Activated T-helper 2 cell treated with anti-CD3 and anti-CD28 coated beads, Interferon-gamma antibody, Interleukin-2, Interleukin-4, amounts not matched to agents 10 μg/mL and 5 μg/mL and 100 μg/mL, durations not matched to agents 14 hours and 24 hours and 36 hours (primary cell): Measurements from ENCODE around the gene HAGH. TPM values are rescaled to one million over a fixed set of nuclear protein-coding genes. Genes with fewer than 3 reads are reported as not detected.
"Not testable (repeated sequence)": the region's sequence is repeated elsewhere in the genome, so short reads cannot be mapped to it uniquely, and the experiment has no call there.

Source experiments
- DNase-seq: peaks from one replicate; pipeline ENCODE4 v3.0.0; 2021; ENCODE audit warnings: low spot score
- H3K27ac Mint-ChIP-seq: one replicate; pipeline ENCODE4 v1.8.0; 2021; ENCODE audit warnings: mixed read lengths
- H3K27me3 Mint-ChIP-seq: one replicate; pipeline ENCODE4 v1.8.0; 2021; ENCODE audit warnings: low read depth, mixed read lengths
- H3K36me3 Mint-ChIP-seq: one replicate; pipeline ENCODE4 v1.8.0; 2021; ENCODE audit warnings: low read depth, mixed read lengths
- H3K4me1 Mint-ChIP-seq: one replicate; pipeline ENCODE4 v1.8.0; 2021; ENCODE audit warnings: low read depth, mixed read lengths
- H3K4me3 Mint-ChIP-seq: one replicate; pipeline ENCODE4 v1.8.0; 2021; ENCODE audit warnings: low read depth, mild to moderate bottlenecking, moderate library complexity, mixed read lengths
- H3K9me3 Mint-ChIP-seq: one replicate; pipeline ENCODE4 v1.8.0; 2021; ENCODE audit warnings: mixed read lengths
- intact Hi-C: fragments of 100-400 bp; cut with micrococcal nuclease; formaldehyde crosslinking; loops from one replicate; pipeline ENCODE4 v1.15.1; 2023
- total RNA-seq: library from RNA; stranded (reverse); gene quantifications from 2 replicates; pipeline ENCODE4 v1.2.3, GENCODE V29; 2022

Gene HAGH
- total RNA-seq, 1 donor from 2014 or later = 67.6 TPM

- DNase-seq = no peak
- Mint-ChIP-seq H3K4me1 (peaks cover 2% of the 10 kb centered on the region), H3K27me3 (no peaks in the 10 kb centered on the region), H3K36me3 (peaks cover 18% of the 10 kb centered on the region), H3K4me3 (no peak overlapping the region), H3K27ac (no peak overlapping the region), H3K9me3 (no peaks in the 10 kb centered on the region)
- intact Hi-C loops = no loop called here
These were observed 11.2 kb downstream of the HAGH start for GRCh38 chr16:1815461-1815860.

GRCh38 chr16:1812732-1813163 is 13.9 kb downstream of the HAGH start:
- Mint-ChIP-seq H3K27ac (no peak overlapping the region), H3K4me3 (no peak overlapping the region)
- intact Hi-C loops = no loop called here

GRCh38 chr16:1810536-1810935 is 16.1 kb downstream of the HAGH start:
- Mint-ChIP-seq H3K27me3 (no peaks in the 10 kb centered on the region), H3K27ac (no peak overlapping the region), H3K36me3 (peaks cover 38% of the 10 kb centered on the region), H3K4me1 (peaks cover 2% of the 10 kb centered on the region), H3K4me3 (no peak overlapping the region), H3K9me3 (no peaks in the 10 kb centered on the region)
- intact Hi-C loops = no loop called here
- DNase-seq = no peak

More at GRCh38 chr16:1812732-1813163, 13.9 kb downstream of the HAGH start:
- Mint-ChIP-seq H3K4me1 (peaks cover 2% of the 10 kb centered on the region), H3K9me3 (no peaks in the 10 kb centered on the region), H3K27me3 (no peaks in the 10 kb centered on the region), H3K36me3 (peaks cover 25% of the 10 kb centered on the region)
- peak; percentile 30 for DNase-seq

- Mint-ChIP-seq H3K4me1 (peaks cover 2% of the 10 kb centered on the region), H3K36me3 (peaks cover 35% of the 10 kb centered on the region), H3K4me3 (no peak overlapping the region), H3K27ac (no peak overlapping the region), H3K27me3 (no peaks in the 10 kb centered on the region), H3K9me3 (no peaks in the 10 kb centered on the region)
- intact Hi-C loops = no loop called here
- no peak for DNase-seq
These were observed 16.5 kb downstream of the HAGH start for GRCh38 chr16:1810106-1810505.

- intact Hi-C loops = no loop called here
- H3K9me3 Mint-ChIP-seq = no peaks in the 10 kb centered on the region
- no peak overlapping the region for H3K27ac Mint-ChIP-seq
- H3K4me1 Mint-ChIP-seq = peaks cover 2% of the 10 kb centered on the region
- no peak for DNase-seq
- no peaks in the 10 kb centered on the region for H3K27me3 Mint-ChIP-seq
- peaks cover 31% of the 10 kb centered on the region for H3K36me3 Mint-ChIP-seq
- H3K4me3 Mint-ChIP-seq = no peak overlapping the region
These were observed 17.3 kb downstream of the HAGH start for GRCh38 chr16:1809281-1809801.

- no peak overlapping the region for H3K4me3 Mint-ChIP-seq
- DNase-seq = no peak
- peaks cover 29% of the 10 kb centered on the region for H3K36me3 Mint-ChIP-seq
- intact Hi-C loops = no loop called here
- H3K27me3 Mint-ChIP-seq = no peaks in the 10 kb centered on the region
- H3K4me1 Mint-ChIP-seq = peaks cover 2% of the 10 kb centered on the region
- H3K9me3 Mint-ChIP-seq = no peaks in the 10 kb centered on the region
- H3K27ac Mint-ChIP-seq = no peak overlapping the region
These were observed 17.9 kb downstream of the HAGH start for GRCh38 chr16:1808691-1809090.

- Mint-ChIP-seq H3K4me3 (no peak overlapping the region), H3K27me3 (no peaks in the 10 kb centered on the region), H3K27ac (no peak overlapping the region), H3K36me3 (peaks cover 23% of the 10 kb centered on the region), H3K9me3 (no peaks in the 10 kb centered on the region), H3K4me1 (no peaks in the 10 kb centered on the region)
- intact Hi-C loops = no loop called here
- no peak for DNase-seq
These were observed 19.0 kb downstream of the HAGH start for GRCh38 chr16:1807626-1808025.

- H3K27me3 Mint-ChIP-seq = no peaks in the 10 kb centered on the region
- no peak for DNase-seq
- peaks cover 22% of the 10 kb centered on the region for H3K9me3 Mint-ChIP-seq
- no peak overlapping the region for H3K4me3 Mint-ChIP-seq
- no peaks in the 10 kb centered on the region for H3K4me1 Mint-ChIP-seq
- no peak overlapping the region for H3K27ac Mint-ChIP-seq
- H3K36me3 Mint-ChIP-seq = peaks cover 8% of the 10 kb centered on the region
- intact Hi-C loops = no loop called here
These were observed 25.9 kb downstream of the HAGH start for GRCh38 chr16:1800701-1801100.

GRCh38 chr16:1799263-1799662 is 27.4 kb downstream of the HAGH start:
- DNase-seq, H3K4me3 Mint-ChIP-seq, H3K27me3 Mint-ChIP-seq, intact Hi-C loops, H3K36me3 Mint-ChIP-seq, H3K27ac Mint-ChIP-seq, H3K4me1 Mint-ChIP-seq: not testable (repeated sequence)
- H3K9me3 Mint-ChIP-seq = peaks cover 22% of the 10 kb centered on the region

- peaks cover 15% of the 10 kb centered on the region for H3K9me3 Mint-ChIP-seq
- intact Hi-C loops = no loop called here
- H3K27me3 Mint-ChIP-seq = no peaks in the 10 kb centered on the region
- no peaks in the 10 kb centered on the region for H3K4me1 Mint-ChIP-seq
- H3K27ac Mint-ChIP-seq = no peak overlapping the region
- no peak overlapping the region for H3K4me3 Mint-ChIP-seq
- peaks cover 3% of the 10 kb centered on the region for H3K36me3 Mint-ChIP-seq
- no peak for DNase-seq
These were observed 31.5 kb downstream of the HAGH start for GRCh38 chr16:1794908-1795666.

- intact Hi-C loops = no loop called here
- Mint-ChIP-seq H3K4me1 (no peaks in the 10 kb centered on the region), H3K27ac (no peak overlapping the region), H3K4me3 (no peak overlapping the region), H3K36me3 (peaks cover 3% of the 10 kb centered on the region), H3K27me3 (no peaks in the 10 kb centered on the region), H3K9me3 (peaks cover 8% of the 10 kb centered on the region)
- no peak for DNase-seq
These were observed 32.3 kb downstream of the HAGH start for GRCh38 chr16:1794221-1794871.

- Mint-ChIP-seq H3K27ac (no peak within 1 kb of the TSS), H3K36me3 (peaks cover 8% of the 10 kb centered on the region), H3K4me3 (no peak within 1 kb of the TSS), H3K4me1 (no peaks in the 10 kb centered on the region), H3K27me3 (no peaks in the 10 kb centered on the region), H3K9me3 (peaks cover 3% of the 10 kb centered on the region)
- DNase-seq = no peak
- intact Hi-C loops = no loop called here
These were observed 32.9 kb downstream of the HAGH start, which contains the start of gene IGFALS for GRCh38 chr16:1793578-1794220. Gene IGFALS, minus strand, starts transcription at chr16:1793705. Its CDS starts 53 bp downstream, at chr16:1793652.
